ENCODE results near the gene SEMA3C.

Gene SEMA3C

GRCh38 chr7:80851896-80852476 lies 66.9 kb downstream of the SEMA3C start:
- DNase-seq (ENCODE audit: low read depth, low spot score): no peak

GRCh38 chr7:80848841-80849240 lies 70.0 kb downstream of the SEMA3C start:
- DNase-seq (ENCODE audit: low read depth, low spot score): no peak

GRCh38 chr7:80847895-80848294 lies 71.0 kb downstream of the SEMA3C start:
- no peak for DNase-seq (ENCODE audit: low read depth, low spot score)

- no peak for DNase-seq (ENCODE audit: low read depth, low spot score)
Observed at GRCh38 chr7:80847027-80847426, 71.8 kb downstream of the SEMA3C start.

GRCh38 chr7:80844916-80845315 lies 73.9 kb downstream of the SEMA3C start:
- DNase-seq (ENCODE audit: low read depth, low spot score): peak; percentile 90

GRCh38 chr7:80843018-80843677 lies 75.7 kb downstream of the SEMA3C start:
- DNase-seq (ENCODE audit: low read depth, low spot score): no peak

- DNase-seq (ENCODE audit: low read depth, low spot score): peak; percentile 53
Observed at GRCh38 chr7:80842022-80842790, 76.6 kb downstream of the SEMA3C start.

- peak; percentile 33 for DNase-seq (ENCODE audit: low read depth, low spot score)
Observed at GRCh38 chr7:80841423-80841955, 77.4 kb downstream of the SEMA3C start.

- DNase-seq (ENCODE audit: low read depth, low spot score): no peak
Observed at GRCh38 chr7:80840681-80841080, 78.2 kb downstream of the SEMA3C start.

- no peak for DNase-seq (ENCODE audit: low read depth, low spot score)
Observed at GRCh38 chr7:80839855-80840254, 79.0 kb downstream of the SEMA3C start.

- no peak for DNase-seq (ENCODE audit: low read depth, low spot score)
Observed at GRCh38 chr7:80838643-80839042, 80.2 kb downstream of the SEMA3C start.

- DNase-seq (ENCODE audit: low read depth, low spot score): no peak
Observed at GRCh38 chr7:80837345-80837744, 81.5 kb downstream of the SEMA3C start.

GRCh38 chr7:80835251-80835650 lies 83.6 kb downstream of the SEMA3C start:
- DNase-seq (ENCODE audit: low read depth, low spot score): no peak

GRCh38 chr7:80833289-80834268 lies 85.3 kb downstream of the SEMA3C start:
- DNase-seq (ENCODE audit: low read depth, low spot score): no peak

GRCh38 chr7:80832006-80832405 lies 86.8 kb downstream of the SEMA3C start:
- DNase-seq (ENCODE audit: low read depth, low spot score): no peak

GRCh38 chr7:80830584-80831285 lies 88.1 kb downstream of the SEMA3C start:
- no peak for DNase-seq (ENCODE audit: low read depth, low spot score)

- no peak for DNase-seq (ENCODE audit: low read depth, low spot score)
Observed at GRCh38 chr7:80830010-80830409, 88.8 kb downstream of the SEMA3C start.

GRCh38 chr7:80829527-80829926 lies 89.3 kb downstream of the SEMA3C start:
- no peak for DNase-seq (ENCODE audit: low read depth, low spot score)

GRCh38 chr7:80827239-80827633 lies 91.6 kb downstream of the SEMA3C start:
- no peak for DNase-seq (ENCODE audit: low read depth, low spot score)

GRCh38 chr7:80826520-80827238 lies 92.2 kb downstream of the SEMA3C start:
- no peak for DNase-seq (ENCODE audit: low read depth, low spot score)
